ENCODE results near the gene SLC4A4.

The SLC4A4 gene

GRCh38 chr4:71417150-71417549 lies 78.3 kb downstream of the SLC4A4 start:
- FAIRE-seq = no peak

GRCh38 chr4:71426381-71427042 lies 87.7 kb downstream of the SLC4A4 start:
- no peak for FAIRE-seq

- no peak for FAIRE-seq
Measured at GRCh38 chr4:71429106-71429505, 90.3 kb downstream of the SLC4A4 start.

- FAIRE-seq = no peak
Measured at GRCh38 chr4:71429962-71430361, 91.1 kb downstream of the SLC4A4 start.

GRCh38 chr4:71430609-71431008 lies 91.8 kb downstream of the SLC4A4 start:
- no peak for FAIRE-seq

- FAIRE-seq = no peak
Measured at GRCh38 chr4:71440612-71441011, 101.8 kb downstream of the SLC4A4 start.

- no peak for FAIRE-seq
Measured at GRCh38 chr4:71441186-71442169, 102.7 kb downstream of the SLC4A4 start.

GRCh38 chr4:71442336-71442735 lies 103.5 kb downstream of the SLC4A4 start:
- FAIRE-seq = no peak

GRCh38 chr4:71444395-71444794 lies 105.6 kb downstream of the SLC4A4 start:
- FAIRE-seq = no peak

- no peak for FAIRE-seq
Measured at GRCh38 chr4:71445811-71446210, 107.0 kb downstream of the SLC4A4 start.

GRCh38 chr4:71446479-71447081 lies 107.8 kb downstream of the SLC4A4 start:
- no peak for FAIRE-seq

GRCh38 chr4:71449040-71449439 lies 110.2 kb downstream of the SLC4A4 start:
- FAIRE-seq = no peak

- no peak for FAIRE-seq
Measured at GRCh38 chr4:71449878-71450277, 111.1 kb downstream of the SLC4A4 start.

GRCh38 chr4:71453531-71453930 lies 114.7 kb downstream of the SLC4A4 start:
- no peak for FAIRE-seq

- no peak for FAIRE-seq
Measured at GRCh38 chr4:71456841-71457240, 118.0 kb downstream of the SLC4A4 start.

GRCh38 chr4:71460371-71460770 lies 121.6 kb downstream of the SLC4A4 start:
- FAIRE-seq = no peak

GRCh38 chr4:71461422-71461821 lies 122.6 kb downstream of the SLC4A4 start:
- FAIRE-seq = no peak

GRCh38 chr4:71466775-71467174 lies 128.0 kb downstream of the SLC4A4 start:
- no peak for FAIRE-seq

- FAIRE-seq = no peak
Measured at GRCh38 chr4:71468116-71468710, 129.4 kb downstream of the SLC4A4 start.

- FAIRE-seq = no peak
Measured at GRCh38 chr4:71469541-71469940, 130.7 kb downstream of the SLC4A4 start.

- FAIRE-seq = no peak
Measured at GRCh38 chr4:71470524-71470923, 131.7 kb downstream of the SLC4A4 start.

- FAIRE-seq = no peak
Measured at GRCh38 chr4:71472946-71473345, 134.1 kb downstream of the SLC4A4 start.

- FAIRE-seq = no peak
Measured at GRCh38 chr4:71473541-71474240, 134.9 kb downstream of the SLC4A4 start.

Measured in TTC549 (cell line).